Suppressor macrophage treated with lipopolysaccharide for 4 hours (primary cell): ENCODE measurements around the gene DENND1A.
"Not testable (repeated sequence)": the region's sequence is repeated elsewhere in the genome, so short reads cannot be mapped to it uniquely, and the experiment has no call there.

ENCODE experiments used
- DNase-seq: peaks from one replicate; pipeline ENCODE4 v3.0.0-alpha.2; 2020

The DENND1A gene

GRCh38 chr9:123914517-123915196, 15.3 kb downstream of the DENND1A start:
- peak; percentile 9 for DNase-seq

GRCh38 chr9:123912167-123912897, 17.6 kb downstream of the DENND1A start:
- DNase-seq: no peak

GRCh38 chr9:123911024-123911423, 18.9 kb downstream of the DENND1A start:
- no peak for DNase-seq

GRCh38 chr9:123909192-123909591, 20.7 kb downstream of the DENND1A start:
- not testable (repeated sequence) for DNase-seq

GRCh38 chr9:123903550-123903949, 26.4 kb downstream of the DENND1A start:
- not testable (repeated sequence) for DNase-seq

GRCh38 chr9:123894822-123895221, 35.1 kb downstream of the DENND1A start:
- no peak for DNase-seq

GRCh38 chr9:123893831-123894460, 36.0 kb downstream of the DENND1A start:
- DNase-seq: no peak

- DNase-seq: no peak
These were observed 36.8 kb downstream of the DENND1A start for GRCh38 chr9:123893115-123893514.

- DNase-seq: no peak
These were observed 42.1 kb downstream of the DENND1A start for GRCh38 chr9:123887837-123888236.

- not testable (repeated sequence) for DNase-seq
These were observed 44.1 kb downstream of the DENND1A start for GRCh38 chr9:123885834-123886233.

- no peak for DNase-seq
These were observed 46.3 kb downstream of the DENND1A start for GRCh38 chr9:123883634-123884033.

GRCh38 chr9:123881604-123882003, 48.3 kb downstream of the DENND1A start:
- DNase-seq: no peak

GRCh38 chr9:123880420-123880819, 49.5 kb downstream of the DENND1A start:
- no peak for DNase-seq

GRCh38 chr9:123876750-123877149, 53.2 kb downstream of the DENND1A start:
- no peak for DNase-seq

GRCh38 chr9:123872710-123873109, 57.2 kb downstream of the DENND1A start:
- DNase-seq: no peak

GRCh38 chr9:123871781-123872180, 58.1 kb downstream of the DENND1A start:
- DNase-seq: no peak

- peak; percentile 93 for DNase-seq
These were observed 61.9 kb downstream of the DENND1A start for GRCh38 chr9:123868002-123868401.

- peak; percentile 85 for DNase-seq
These were observed 62.9 kb downstream of the DENND1A start for GRCh38 chr9:123867034-123867433.

- DNase-seq: peak; percentile 21
These were observed 63.4 kb downstream of the DENND1A start for GRCh38 chr9:123866497-123866896.

- peak; percentile 46 for DNase-seq
These were observed 64.5 kb downstream of the DENND1A start for GRCh38 chr9:123865226-123866000.

- no peak for DNase-seq
These were observed 65.7 kb downstream of the DENND1A start for GRCh38 chr9:123864251-123864650.

- DNase-seq: no peak
These were observed 66.6 kb downstream of the DENND1A start for GRCh38 chr9:123863164-123863855.

- no peak for DNase-seq
These were observed 68.2 kb downstream of the DENND1A start for GRCh38 chr9:123861756-123862120.
